HL-60 (cell line): ENCODE results near the gene ADAMTS7.

Experiments used
- CTCF ChIP-seq: IDR thresholded peaks from one replicate; pipeline ENCODE4 v1.5.1; 2011; ENCODE audit warnings: low read length, control low read depth, inconsistent platforms; ENCODE audit not compliant: insufficient read depth
- POLR2AphosphoS5 ChIP-seq: IDR thresholded peaks from 2 replicates; pipeline ENCODE4 v1.6.1; 2012; ENCODE audit warnings: low read depth
- SPI1 ChIP-seq: IDR thresholded peaks from 2 replicates; pipeline ENCODE4 v1.6.1; 2012; ENCODE audit warnings: low read depth, mild to moderate bottlenecking, borderline replicate concordance

DNA sequence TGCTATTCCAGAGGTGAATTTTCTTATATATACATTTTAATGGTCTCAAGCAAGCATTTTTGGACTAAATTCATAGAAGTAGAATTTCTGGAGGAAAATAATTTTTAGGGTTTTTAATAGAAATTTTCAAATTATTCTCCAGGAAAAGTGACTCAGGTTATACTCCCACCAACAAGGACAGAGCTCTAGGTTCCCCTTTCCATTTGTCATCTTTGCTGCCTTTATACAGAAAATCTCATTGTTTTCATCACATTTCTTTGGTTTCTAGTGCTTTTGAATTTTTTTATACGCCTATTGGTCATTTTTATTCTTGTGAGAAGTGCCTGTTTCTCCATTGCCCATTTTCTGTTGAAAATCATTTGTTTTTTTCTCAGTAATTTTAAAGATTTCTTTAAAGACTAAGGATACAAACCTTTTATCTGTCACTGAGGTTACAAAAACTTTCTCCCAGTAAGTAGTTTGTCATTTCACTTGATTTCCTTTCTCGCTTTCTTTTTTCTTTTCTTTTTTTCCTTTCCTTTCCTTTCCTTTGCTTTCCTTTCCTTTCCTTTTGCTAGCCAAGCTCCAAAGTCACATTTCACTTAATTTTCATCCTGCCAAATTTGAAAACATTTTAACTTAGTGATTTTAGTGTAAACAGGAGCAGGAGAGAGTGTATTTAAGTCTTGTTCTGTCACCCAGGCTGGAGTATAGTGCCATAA lies 93.2 kb downstream of the ADAMTS7 start:
- TF ChIP-seq CTCF (no peak), POLR2AphosphoS5 (no peak), SPI1 (no peak)
